AG20443 (cell line): ENCODE results near the gene PDHB.
"Not testable (repeated sequence)": the region's sequence is repeated elsewhere in the genome, so short reads cannot be mapped to it uniquely, and the experiment has no call there.

Source experiments
- DNase-seq: peaks from one replicate; pipeline ENCODE4 v3.0.0; 2012; ENCODE audit warnings: low spot score, mixed read lengths

The PDHB gene

DNA sequence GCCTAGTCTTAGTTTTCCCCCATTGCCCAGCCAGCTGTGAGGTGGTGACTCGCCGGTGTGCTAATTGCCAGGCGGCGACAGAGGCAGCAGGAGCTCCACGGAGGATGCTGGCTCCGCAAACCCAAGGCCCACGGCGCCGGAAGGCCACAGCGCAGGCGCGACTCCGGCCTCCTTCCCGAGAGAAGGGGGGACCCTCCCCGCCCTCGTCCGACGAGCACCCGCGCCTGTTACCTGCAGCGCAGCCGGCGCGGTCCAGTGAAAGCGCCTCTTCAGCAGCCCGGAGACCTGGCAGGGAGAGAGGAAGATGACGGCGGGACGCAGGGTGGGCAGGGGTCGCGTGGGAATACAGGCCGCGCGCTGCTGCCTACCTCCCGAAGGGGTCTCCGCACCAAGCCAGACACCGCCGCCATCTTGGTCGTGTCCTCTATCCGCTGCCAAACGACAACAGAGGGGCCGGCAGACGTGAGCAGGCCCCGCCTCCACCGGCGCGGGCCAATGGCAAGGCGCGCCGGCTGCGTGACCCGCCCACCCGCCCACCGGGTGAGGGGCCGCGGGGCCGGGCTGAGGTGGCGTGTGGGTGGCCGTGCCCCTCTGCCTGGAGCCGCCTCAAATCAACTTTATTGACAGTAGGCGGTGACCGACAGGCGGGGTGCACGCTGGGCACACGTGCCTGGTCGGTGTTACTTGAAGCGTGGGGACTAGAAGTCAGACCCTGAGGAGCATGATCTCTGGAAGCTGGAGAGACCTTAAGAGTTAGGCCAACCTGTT is at the start of gene PDHB:
Gene PDHB (minus strand): TSS at position 433 of the 768 bp plus-strand sequence. CDS start 23 bp downstream, at position 410.
- DNase-seq = peak; percentile 96

DNA sequence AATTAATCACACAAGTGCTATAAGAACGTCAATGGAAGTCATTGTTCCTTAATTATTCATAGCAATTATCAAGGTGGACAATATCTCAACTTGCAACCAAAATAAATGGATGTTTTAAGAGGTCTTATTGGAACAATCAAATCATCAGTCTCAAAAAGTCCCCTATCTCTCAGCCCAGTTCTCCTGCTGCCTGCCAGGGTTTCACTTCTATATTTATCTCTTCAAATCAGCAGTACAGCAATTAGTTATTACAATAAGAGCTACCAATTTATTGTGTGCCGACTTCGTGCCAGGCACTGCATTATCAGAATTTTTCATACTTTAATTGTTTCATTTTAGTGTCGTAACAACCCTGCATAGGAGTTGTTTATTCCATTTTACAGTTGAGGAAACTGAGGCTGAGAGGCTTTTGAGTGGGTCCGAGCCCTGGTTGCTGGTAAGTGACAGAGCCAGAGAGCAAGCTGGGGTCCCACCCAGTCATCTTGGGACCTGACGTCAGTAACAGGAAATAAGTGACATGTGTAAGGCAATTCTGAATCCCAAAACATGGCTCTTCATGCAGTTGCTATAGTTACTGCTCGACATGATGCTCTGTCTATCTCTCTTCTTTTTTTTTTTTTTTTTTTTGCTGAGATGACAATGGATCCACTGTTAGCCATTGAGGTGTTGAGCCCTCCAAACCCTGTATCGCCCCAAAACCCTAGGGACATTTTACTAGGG is 49.4 kb upstream of the PDHB start:
- no peak for DNase-seq

DNA sequence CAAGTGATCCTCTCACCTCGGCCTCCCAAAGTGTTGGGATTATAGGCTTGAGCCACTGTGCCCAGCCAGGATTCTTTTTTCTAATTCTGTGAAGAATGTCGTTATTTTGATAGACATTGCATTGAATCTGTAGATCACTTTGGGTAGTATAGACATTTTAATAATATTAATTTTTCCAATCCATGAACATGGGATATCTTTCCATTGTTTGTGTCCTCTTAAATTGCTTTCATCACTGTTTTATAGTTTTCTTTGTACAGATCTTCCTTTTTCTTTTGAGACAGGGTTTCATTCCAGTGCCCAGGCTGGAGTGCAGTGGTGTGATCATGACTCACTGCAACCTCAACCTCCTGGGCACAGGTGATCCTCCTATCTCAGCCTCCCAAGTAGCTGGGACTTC is 46.7 kb upstream of the PDHB start:
- no peak for DNase-seq

DNA sequence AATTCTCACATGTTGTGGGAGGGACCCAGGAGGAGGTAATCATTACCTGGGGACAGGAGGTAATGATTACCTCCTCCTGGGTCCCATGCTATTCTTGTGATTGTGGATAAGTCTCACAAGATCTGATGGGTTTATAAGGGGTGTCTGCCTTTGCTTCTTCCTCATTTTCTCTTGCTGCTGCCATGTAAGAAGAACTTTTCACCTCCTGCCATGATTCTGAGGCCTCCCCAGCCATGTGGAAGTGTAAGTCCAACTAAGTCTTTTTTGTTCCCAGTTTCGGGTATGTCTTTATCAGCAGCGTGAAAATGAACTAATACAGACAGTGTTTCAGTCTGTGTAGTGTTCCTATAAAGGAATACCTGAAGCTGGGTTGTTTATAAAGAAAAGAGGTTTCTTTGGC is 45.1 kb upstream of the PDHB start:
- no peak for DNase-seq

DNA sequence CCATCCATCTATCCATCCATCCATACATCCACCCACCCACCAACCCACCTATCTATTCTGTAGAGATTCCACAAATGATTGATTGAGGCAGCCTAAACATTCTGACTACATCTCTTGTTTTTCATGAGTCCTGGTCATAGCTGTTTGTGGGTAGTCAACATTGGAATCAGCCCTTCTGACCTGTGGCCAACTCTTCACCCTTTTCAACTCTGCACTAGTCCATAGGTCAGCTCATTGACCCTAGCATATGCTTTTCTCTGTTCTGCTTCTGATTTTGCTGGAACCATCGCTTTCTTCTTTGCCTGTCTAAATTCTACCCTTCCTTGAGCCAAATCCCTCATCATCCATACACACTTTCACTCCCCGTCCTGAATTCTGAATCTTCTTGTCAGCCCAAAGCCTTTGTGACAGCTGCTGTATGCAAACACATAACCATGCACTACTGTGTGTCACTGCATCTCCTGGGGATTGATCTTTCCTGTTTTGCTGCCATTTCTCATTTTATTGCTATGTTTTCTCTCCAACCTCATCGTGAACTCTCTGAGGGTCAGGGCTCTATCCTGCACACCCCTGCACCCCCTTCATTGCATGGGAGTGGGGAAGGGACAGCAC is 41.4 kb upstream of the PDHB start:
- DNase-seq = no peak

DNA sequence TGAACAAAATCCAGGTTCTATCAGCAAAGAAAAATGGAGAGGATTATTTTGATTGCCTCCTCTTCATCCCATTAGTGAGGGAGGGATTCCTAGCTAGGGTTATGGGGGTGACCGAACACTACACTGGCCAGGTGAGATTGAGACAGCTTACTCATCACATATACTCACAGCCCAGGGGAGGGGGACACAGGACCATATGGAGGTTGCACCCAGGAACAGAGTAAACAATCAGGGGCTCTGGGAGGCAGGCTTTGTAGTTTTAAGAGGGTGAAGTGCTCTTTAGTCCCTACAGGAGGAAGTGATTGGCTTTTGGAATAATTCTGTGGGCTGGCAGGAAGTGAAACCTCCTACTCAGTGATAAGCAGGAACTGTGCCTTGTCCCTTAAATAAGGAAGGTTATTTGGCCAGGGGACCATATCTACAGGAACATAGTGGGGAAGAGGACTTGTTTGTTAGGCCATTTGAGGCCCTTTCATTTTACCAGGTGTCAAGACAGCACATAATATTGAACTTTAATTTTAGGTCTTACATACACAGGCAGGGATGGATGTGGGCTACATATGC is 40.8 kb upstream of the PDHB start:
- no peak for DNase-seq

DNA sequence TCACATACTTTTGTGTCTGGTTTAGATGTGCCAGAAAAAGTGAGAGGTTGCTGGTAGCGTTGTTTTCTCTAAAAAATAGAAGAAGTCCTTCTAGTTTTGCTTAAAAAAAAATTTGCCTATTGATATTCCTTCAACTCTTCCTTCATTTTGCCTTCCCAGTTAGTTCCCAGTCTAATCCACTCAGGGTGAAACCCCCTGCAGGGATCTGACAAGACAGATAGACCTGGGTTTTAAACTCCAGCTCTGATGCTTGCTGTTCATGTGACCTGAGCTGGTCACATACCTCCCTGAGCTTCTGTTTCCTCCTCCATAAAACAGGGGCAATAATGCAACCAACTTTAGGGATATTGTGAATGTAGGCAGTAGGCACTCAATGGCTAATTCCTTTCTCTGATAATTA is 39.6 kb upstream of the PDHB start:
- DNase-seq = no peak

DNA sequence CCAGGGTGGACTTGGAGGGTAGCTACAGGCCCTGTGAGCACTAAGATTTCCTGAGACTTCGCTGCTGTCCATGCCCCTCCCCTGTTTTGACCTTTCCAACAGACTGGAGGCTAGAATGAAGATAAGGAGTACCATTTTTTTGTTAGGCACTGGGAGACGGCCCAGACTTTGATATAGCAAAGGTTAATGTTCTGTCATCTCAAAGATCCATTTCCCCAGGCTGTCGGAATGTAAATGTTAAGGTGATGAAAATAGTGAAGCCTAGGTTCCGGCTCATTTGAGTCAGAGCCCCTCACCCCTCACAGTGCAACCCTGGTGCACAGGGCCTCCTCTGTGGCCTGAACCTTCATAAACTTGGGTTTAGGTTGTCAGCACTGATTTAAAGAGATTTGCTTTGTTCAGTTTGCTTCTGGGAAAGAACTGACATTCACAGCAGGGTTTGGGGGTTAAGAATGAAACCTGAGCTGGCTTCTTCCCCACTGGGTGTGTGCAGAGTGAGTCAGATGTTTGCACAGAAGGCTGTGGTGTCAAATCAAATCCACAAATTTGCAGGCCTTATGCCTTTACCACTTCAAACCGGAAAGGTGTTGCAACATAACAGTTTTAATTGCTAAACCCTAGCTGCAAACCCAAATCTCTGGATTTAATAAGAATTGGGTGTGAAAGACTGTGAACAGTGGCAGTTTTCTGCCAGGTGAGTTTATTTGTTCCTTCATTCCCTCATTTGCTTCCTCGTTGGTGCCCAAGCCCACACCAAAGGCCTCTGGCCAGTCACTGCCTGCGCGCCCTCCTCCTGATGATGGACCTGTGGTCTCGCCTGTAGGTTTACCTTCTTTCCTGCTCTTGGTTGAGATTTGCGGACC is 37.6 kb upstream of the PDHB start:
- peak; percentile 88 for DNase-seq

DNA sequence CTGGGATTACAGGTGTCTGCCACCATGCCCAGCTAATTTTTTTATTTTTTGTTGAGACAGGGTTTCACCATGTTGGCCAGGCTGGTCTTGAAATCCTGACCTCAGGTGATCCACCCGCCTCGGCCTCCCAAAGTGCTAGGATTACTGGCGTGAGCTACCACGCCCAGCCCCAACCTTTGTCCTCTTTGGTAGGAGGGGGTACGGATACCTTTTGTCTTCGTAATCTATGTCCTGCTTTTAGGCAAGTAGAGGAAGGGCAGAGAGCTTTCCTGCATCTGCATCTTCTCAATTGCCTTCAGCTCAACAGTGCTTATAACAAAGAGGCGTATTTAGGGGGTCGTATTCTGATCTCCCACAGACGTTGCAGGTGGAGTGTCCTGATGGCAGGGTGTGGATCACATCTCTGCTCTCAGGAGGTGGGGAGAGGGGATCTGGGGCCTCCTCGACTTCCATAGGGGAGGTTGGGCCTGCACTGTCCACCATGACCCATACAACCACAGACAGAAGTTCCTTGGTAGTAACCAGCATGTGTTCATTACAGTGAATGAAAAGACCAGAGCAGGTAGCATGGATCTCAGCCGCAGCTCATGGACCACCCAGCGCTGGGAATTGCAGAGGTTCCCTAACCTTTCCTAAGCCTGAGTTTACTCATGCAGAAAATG is 36.9 kb upstream of the PDHB start:
- no peak for DNase-seq

DNA sequence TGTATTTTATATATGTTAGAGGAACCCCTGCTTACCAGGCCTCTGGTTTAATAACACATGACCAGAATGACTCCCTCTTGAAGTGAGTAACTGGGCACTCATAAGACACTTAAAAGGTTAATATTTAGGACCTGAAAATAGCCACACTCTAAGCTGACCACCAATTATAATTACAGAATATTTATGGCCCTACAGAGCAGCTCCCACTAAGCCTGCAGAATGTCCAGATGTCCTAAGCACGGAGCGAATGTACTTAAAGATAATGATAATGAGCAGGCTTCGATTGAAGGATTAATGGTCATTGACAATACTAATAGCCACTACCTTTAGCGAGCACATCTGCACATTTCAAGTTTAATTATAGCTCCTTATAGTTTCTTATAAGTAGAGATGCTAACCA is 35.5 kb upstream of the PDHB start:
- DNase-seq = no peak

DNA sequence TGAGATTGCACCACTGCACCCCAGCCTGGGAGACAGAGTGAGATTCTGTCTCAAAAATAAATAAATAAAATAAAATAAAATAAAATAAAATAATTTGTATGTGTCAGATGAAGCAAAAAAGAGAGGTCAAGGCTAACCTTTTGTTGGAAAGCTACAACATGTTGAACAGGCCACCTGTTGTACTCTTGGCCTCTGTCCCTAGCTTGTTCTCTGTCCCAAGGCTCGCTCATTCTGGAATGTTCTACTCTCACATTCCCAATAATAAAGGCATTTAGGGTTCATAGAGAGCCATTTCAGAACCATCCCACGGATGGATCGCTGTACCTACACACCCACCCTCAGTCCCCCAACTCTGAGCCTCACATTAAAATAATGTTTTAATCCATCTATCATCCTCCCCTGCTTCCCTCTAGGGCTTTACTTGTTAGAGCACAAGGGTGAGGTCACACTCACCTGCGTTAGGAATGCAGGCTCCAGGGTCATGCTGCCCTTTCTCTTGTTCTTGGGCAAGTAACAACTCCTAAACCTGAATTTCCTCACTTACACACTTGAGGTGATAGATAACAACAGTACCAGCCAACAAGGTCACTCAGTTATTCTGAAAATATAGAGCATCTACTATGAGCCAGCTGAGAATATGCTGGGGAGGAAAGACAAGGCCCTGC is 33.4 kb upstream of the PDHB start:
- DNase-seq = no peak

DNA sequence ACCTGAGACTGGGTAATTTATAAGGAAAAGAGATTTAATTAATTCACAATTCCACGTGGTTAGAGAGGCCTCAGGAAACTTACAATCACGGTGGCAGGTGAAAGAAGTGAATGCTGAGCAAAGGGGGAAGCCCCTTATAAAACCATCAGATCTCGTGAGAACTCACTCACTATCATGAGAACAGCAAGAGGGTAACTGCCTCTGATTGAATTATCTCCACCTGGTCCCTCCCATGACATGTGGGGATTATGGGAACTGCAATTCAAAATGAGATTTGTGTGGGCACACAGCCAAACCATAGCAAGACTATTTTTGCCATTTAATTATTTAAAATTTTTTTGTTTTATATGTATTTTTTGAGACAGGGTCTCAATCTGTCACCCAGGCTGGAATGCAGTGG is 31.2 kb upstream of the PDHB start:
- DNase-seq = no peak

DNA sequence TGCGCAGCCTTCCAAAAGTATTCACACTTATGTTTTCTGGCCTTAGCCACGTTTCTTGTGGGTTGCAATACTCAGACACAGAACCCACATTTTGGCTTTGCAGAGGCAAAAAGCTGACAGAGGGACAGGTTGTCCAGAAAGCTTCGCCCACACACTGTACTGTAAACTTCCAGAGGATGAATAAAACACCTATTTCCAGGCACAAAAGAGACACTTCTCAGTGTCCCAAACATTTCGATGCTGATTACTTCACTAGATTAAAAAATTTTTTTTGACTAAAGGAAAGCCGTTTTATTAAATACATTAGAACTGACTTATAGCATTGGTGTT is 30.3 kb upstream of the PDHB start:
- no peak for DNase-seq

DNA sequence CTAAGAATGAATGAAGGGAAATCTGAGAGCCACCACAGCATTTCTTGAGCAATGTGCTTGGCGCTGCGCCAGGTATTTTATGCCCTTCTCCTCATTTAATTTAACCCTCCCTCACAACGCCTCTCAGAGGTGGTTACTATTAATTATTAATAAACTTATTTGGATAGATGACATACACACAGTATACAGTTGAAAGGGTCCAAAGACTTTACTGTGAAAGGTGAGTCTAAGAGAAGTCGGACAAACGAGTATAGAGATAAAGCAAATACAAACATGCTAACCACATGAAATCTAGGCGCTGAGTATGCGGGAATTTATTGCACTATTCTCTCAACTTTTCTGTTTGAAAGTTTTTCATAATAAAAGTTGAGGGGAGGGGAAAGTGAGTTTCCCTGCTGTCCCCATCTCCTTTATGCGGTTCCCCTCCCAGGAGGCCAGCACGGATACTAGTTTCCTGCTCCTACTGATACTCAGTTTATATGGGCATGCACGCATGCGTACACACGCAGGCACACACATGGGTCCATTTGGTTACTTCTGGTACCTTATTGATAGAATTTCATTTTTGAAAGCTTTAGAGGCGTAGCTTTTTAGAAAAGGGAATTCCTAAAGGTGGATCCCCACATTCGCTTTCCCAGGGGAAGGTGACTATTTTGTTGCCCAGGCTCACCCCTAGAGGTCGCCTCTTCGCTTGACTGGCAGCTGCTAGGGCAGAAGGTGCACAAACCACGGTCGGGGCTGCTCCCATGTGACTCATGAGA is 29.7 kb upstream of the PDHB start:
- DNase-seq = peak; percentile 94

DNA sequence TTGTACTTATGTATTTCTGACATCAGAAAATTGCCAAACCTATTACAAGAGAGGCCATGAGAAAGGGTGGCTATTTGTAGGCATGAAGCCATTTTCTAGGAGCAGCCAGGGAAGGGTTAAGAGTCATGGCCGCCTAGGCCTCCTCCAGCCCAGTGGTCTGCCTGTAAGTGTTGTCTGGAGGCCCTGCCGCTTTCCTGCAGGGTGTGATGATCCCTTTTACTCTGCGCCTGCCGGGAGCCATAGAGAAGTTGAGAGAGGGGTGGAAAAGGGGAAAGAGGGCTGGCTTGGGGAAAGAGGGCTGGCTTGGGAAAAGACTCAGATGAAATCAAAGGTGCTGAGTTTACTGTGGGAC is 29.2 kb upstream of the PDHB start:
- DNase-seq = no peak

DNA sequence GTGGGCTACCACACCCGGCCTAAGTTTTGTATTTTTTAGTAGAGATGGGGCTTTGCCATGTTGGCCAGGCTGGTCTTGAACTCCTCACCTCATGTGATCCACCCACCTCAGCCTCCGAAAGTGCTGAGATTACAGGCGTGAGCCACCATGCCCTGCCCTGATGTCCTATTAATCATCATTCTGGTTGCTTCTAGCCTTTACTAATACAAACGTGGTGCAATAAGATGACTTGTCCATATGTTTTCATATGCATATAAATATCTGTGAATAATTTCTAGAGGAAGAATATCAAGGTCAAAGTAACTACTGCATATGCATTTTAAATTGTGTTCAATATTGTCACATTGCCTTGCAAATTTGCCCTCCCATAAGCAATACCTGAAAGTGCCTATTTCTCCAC is 25.5 kb upstream of the PDHB start:
- no peak for DNase-seq

DNA sequence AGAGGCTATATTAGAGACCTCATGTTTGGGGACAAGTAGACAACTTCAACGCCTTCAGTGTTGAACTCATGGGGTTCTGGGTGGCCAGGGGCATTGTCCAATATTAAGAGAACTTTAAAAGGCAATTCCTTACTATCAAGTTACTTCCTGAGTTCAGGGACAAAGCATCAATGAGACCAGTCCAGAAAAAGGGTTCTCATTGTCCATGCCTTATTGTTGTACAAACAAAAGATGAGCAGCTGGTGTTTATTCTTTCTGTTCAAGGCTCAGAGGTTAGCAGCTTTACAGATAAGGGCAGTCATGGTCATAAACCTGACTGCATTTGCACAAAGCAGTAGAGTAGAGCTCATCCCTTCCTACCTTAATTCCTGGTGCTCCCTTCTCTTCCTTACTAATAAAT is 18.5 kb upstream of the PDHB start:
- DNase-seq = no peak

DNA sequence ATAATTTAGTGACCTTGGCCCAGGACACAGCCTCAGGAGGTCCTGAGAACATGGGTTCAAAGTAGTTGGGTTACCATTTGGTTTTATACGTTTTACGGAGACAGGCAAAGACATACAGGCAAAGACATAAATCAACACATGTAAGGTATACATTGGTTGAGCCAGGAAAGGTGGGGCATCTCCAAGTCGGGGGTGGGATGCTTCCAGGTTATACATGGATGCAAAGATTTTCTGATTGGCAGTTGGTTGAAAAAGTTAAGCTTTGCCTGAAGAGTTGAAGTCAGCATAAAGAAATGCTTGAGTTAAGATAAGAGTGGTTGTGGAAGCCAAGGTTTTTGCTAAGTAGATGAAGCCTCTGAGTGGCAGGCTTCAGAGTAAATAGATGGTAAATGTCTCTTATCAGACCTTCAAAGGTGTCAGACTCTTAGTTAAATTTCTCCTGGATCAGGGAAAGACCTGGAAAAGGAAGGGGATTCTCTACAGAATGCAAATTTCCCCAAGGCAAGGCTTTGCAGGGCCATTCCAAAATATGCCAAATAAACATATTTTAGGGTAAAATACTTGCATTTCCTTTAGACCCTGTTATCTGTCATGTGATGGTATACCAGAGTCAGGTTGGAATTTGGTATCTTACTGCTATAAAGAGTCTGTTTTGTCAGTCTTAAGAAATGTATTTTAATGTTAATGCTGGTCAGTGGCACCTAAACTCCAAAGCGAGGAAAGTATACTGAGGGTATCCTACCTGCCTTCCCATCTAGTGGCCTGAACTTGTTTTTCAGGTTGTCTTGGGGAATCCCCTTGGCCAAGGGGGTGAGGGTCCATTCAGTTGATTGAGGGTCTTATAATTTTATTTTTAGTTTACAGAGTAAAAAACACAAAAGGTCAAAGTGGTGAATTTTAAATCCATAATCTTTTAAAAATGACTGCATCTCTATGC is 8.2 kb upstream of the PDHB start:
- DNase-seq = no peak

DNA sequence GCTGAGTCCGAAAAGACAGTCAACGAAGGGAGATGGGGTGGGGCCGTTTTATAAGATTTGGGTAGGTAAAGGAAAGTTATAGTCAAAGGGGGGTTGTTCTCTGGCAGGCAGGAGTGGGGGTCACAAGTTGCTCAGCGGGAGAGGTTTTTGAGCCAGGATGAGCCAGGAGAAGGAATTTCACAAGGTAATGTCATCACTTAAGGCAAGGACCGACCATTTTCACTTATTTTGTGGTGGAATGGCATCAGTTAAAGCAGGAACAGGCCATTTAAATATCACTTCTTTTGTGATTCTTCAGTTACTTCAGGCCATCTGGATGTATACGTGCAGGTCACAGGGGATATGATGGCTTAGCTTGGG is 7.3 kb upstream of the PDHB start:
- not testable (repeated sequence) for DNase-seq
